Testis (tissue), 3 donors: ENCODE results near the gene NUDT15. TPM values are rescaled to one million over a fixed set of nuclear protein-coding genes. Genes with fewer than 3 reads are reported as not detected.

ENCODE experiments used
- DNase-seq: peaks from one replicate; pipeline ENCODE4 v3.0.0-alpha.2; 2019
- H3K27ac ChIP-seq, 2 donors: fragments of 200-600 bp; sonication (generic); one replicate each; pipeline ENCODE4 v1.5.1; 2019
- H3K27me3 ChIP-seq: fragments of 200-600 bp; sonication (generic); one replicate; pipeline ENCODE4 v1.5.1; 2019
- H3K36me3 ChIP-seq: fragments of 200-600 bp; sonication (generic); one replicate; pipeline ENCODE4 v1.5.1; 2017; ENCODE audit warnings: low read depth; ENCODE audit errors: missing control alignments
- H3K4me1 ChIP-seq: fragments of 200-600 bp; sonication (generic); one replicate; pipeline ENCODE4 v1.5.1; 2019
- H3K4me3 ChIP-seq, 2 donors: fragments of 200-600 bp; sonication (generic); one replicate each; pipeline ENCODE4 v1.5.1; 2017 to 2019
- H3K9me3 ChIP-seq: fragments of 200-600 bp; sonication (generic); one replicate; pipeline ENCODE4 v1.5.1; 2017
- POLR2A ChIP-seq: fragments of 450-650 bp; IDR thresholded peaks from one replicate; pipeline ENCODE4 v1.6.1; 2017; ENCODE audit warnings: antibody characterized with exemption, mild to moderate bottlenecking, moderate library complexity
- WGBS, 2 donors: methylation state at CpG; one replicate each; pipeline ENCODE4 v1.1.5; 2018; 5-methylcytosine and 5-hydroxymethylcytosine counted together
- intact Hi-C: fragments of 100-400 bp; cut with DNase I; formaldehyde crosslinking; loops from one replicate; pipeline ENCODE4 v1.15.1; 2023; ENCODE audit warnings: low total_unique reads
- polyA plus RNA-seq: library from polyadenylated mRNA; stranded (reverse); fragments of 350-450 nt; fragmentation: Illumina TruSeq; extraction: RNeasy Lipid Tissue Mini Kit (QIAGEN cat#74804); gene quantifications from one replicate; pipeline ENCODE4 v1.2.3, GENCODE V29; 2014; ENCODE audit warnings: low read depth, low replicate concordance; ENCODE audit not compliant: insufficient read depth
- total RNA-seq, 2 donors: library from RNA; depleted of rRNA; stranded (reverse); fragments of >200 nt; gene quantifications; one replicate each; pipeline ENCODE4 v1.2.3, GENCODE V29; 2016
- TF ChIP-seq, protein P1 (sequence below), 3 experiments: fragments of 450-650 bp in 2 of 3; fragments of 200-600 bp in 1 of 3; sonication (generic) in 1 of 3; IDR thresholded peaks; one replicate each; pipeline ENCODE4 v1.5.1; 2016 to 2019; ENCODE audit warnings: antibody characterized with exemption in 3 of 3, mild to moderate bottlenecking in 2 of 3, moderate library complexity in 1 of 3

The NUDT15 gene
- total and polyA plus RNA-seq, 3 donors from 2014 or later, result 11.1 to 16.9 (median 12.3) TPM

DNA sequence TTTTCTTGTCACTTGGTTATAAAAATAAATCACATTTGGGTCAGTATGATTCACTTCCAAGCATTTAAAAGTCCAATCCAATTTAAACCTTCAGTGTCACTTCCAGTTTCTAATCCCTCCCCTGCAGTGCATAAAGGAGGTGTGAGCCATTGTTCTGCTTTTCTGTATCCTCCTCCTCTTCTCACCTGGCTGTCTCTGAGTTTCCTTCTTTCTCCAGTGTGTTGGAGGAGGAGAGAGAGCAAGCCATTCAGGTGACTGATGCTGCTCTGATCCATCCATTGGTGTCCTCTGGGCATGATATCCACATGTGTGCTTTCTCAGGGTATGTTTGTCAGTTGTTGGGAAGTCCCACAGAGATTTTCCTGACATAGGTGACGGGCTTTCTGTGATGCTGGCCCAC is 1.2 kb downstream of the NUDT15 start:
- intact Hi-C loops, result no loop called here
- DNase-seq, result no peak
- Histone ChIP-seq H3K9me3 (no peaks in the 10 kb centered on the region), H3K4me3 (no peak overlapping the region), H3K27me3 (no peaks in the 10 kb centered on the region), H3K36me3 (no peaks in the 10 kb centered on the region), H3K27ac (no peak overlapping the region), H3K4me1 (no peaks in the 10 kb centered on the region)
- 71 to 75% methylated on average over 1 of the region's 1 CpG for WGBS, 2 donors
- no peak for TF ChIP-seq POLR2A
- TF ChIP-seq, protein P1, sequence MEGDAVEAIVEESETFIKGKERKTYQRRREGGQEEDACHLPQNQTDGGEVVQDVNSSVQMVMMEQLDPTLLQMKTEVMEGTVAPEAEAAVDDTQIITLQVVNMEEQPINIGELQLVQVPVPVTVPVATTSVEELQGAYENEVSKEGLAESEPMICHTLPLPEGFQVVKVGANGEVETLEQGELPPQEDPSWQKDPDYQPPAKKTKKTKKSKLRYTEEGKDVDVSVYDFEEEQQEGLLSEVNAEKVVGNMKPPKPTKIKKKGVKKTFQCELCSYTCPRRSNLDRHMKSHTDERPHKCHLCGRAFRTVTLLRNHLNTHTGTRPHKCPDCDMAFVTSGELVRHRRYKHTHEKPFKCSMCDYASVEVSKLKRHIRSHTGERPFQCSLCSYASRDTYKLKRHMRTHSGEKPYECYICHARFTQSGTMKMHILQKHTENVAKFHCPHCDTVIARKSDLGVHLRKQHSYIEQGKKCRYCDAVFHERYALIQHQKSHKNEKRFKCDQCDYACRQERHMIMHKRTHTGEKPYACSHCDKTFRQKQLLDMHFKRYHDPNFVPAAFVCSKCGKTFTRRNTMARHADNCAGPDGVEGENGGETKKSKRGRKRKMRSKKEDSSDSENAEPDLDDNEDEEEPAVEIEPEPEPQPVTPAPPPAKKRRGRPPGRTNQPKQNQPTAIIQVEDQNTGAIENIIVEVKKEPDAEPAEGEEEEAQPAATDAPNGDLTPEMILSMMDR (IDR thresholded peaks at IDR 0.05), result no peak

DNA sequence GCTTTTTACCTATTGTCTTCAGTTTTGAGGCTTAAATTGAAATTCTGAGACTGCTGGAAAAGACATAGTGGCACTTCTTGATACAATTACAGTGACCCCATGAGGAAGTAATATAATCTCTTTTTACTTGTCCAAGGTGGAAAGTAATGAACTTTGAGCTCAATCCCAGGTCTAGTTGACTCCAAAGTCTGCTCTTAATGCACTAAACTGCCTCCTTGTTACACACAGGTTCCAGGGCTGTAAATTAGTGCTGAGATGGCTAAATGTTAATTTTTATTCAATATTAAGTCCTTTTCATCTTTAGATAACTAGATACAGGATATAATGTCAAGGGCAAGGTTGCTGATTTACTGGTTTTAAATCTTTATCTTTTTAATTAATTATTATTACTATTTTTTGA is 2.5 kb downstream of the NUDT15 start:
- TF ChIP-seq POLR2A, result no peak
- TF ChIP-seq, protein P1 (IDR thresholded peaks at IDR 0.05), result no peak
- H3K36me3 ChIP-seq, result no peaks in the 10 kb centered on the region
- H3K9me3 ChIP-seq, result no peaks in the 10 kb centered on the region
- no peaks in the 10 kb centered on the region for H3K27me3 ChIP-seq
- no peak overlapping the region for H3K27ac ChIP-seq
- no peak for DNase-seq
- intact Hi-C loops, result no loop called here
- no peak overlapping the region for H3K4me3 ChIP-seq
- H3K4me1 ChIP-seq, result no peaks in the 10 kb centered on the region

DNA sequence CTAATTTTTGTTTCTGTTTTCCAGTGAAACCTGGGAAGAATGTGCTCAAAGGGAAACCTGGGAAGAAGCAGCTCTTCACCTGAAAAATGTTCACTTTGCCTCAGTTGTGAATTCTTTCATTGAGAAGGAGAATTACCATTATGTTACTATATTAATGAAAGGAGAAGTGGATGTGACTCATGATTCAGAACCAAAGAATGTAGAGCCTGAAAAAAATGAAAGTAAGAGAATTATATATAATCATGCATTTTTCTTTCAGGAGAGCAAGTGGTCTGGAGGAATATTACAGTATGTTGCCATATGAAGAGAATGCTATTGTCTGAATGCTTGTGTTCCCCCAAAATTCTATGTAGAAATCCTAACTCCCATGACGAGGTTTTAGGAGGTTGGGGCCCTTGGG is 3.4 kb downstream of the NUDT15 start:
- Histone ChIP-seq H3K4me3 (no peak overlapping the region), H3K9me3 (no peaks in the 10 kb centered on the region), H3K36me3 (no peaks in the 10 kb centered on the region), H3K27me3 (no peaks in the 10 kb centered on the region), H3K27ac (no peak overlapping the region), H3K4me1 (no peaks in the 10 kb centered on the region)
- 83 to 95% methylated on average over 1 of the region's 1 CpG for WGBS, 2 donors
- no peak for DNase-seq
- no peak for TF ChIP-seq POLR2A
- TF ChIP-seq, protein P1 (IDR thresholded peaks at IDR 0.05), result no peak
- intact Hi-C loops, result no loop called here

DNA sequence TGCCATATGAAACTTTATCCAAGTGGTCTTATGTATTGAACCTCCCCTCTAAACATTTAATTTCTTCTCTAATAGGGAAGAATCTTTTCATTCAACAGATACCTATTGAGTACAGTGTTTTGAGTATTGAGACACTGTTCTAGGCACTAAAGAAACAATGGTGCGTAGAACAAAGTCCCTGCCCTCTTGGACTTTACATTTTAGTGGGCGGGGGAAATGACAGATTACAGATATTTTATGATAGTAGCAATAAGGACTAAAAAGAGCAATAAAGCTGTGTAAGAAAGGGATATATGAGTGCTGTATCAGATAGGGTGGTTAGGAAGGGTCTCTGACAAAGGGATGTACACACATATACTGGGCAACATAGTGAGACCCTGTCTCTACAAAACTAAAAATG is 5.4 kb downstream of the NUDT15 start:
- intact Hi-C loops, result no loop called here
- TF ChIP-seq, protein P1 (IDR thresholded peaks at IDR 0.05), result no peak
- TF ChIP-seq POLR2A, result no peak
- Histone ChIP-seq H3K4me3 (no peak overlapping the region), H3K9me3 (no peaks in the 10 kb centered on the region), H3K4me1 (no peaks in the 10 kb centered on the region), H3K27me3 (no peaks in the 10 kb centered on the region), H3K27ac (no peak overlapping the region), H3K36me3 (no peaks in the 10 kb centered on the region)
- 100% methylated on average over 2 of the region's 2 CpGs for WGBS, 2 donors
- DNase-seq, result no peak

DNA sequence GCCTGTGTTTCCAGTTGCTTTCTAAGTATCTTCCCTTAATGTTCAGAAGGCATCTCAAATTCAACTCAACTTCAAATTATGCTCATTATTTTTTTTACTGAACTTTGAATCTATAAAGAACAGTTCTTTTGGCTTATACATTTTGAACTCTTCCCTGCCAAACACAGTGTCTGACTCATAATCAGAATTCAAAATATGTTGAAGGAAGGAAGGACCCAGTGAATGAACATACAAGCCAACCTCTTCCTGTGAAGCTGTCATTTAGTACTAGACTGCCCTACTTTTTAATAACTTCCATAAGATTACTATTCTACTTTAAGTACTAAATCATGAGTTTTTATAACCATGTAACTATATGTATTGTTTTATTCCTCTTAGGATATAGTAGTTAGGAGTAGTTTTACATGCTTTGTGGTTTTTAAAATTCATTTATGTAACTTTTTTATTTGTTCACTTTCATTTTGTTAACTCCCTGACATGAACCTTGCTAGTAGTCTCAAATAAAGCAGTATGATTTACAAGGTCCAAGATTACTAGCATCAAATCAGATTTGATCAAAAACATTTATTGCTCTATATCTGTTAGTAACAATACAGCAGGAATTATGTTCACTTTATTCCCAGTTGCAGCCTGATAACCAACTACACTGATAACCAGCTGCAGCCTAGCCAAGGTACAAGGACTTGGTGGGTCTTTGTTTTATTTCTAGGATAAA is 6.4 kb downstream of the NUDT15 start:
- no peaks in the 10 kb centered on the region for H3K4me1 ChIP-seq
- H3K27ac ChIP-seq, result no peak overlapping the region
- TF ChIP-seq, protein P1 (IDR thresholded peaks at IDR 0.05), result no peak
- TF ChIP-seq POLR2A, result no peak
- H3K4me3 ChIP-seq, result no peak overlapping the region
- intact Hi-C loops, result no loop called here
- no peak for DNase-seq
- no peaks in the 10 kb centered on the region for H3K36me3 ChIP-seq
- H3K27me3 ChIP-seq, result no peaks in the 10 kb centered on the region
- no peaks in the 10 kb centered on the region for H3K9me3 ChIP-seq
